Endothelial cell of umbilical vein (primary cell): ENCODE data around the gene PSMC2. TPM values are rescaled to one million over a fixed set of nuclear protein-coding genes. Genes with fewer than 3 reads are reported as not detected.

Experiments
- BruUV-seq: library from RNA; stranded (reverse); fragments of 400-500 nt; replicated peaks from 2 replicates; lab custom pipeline; 2021; lab: Mats Ljungman, UMichigan
- CTCF ChIA-PET: fragments of 300-600, 350-600 bp; sonication (Branson Sonifier 250); formaldehyde crosslinking; loops from one replicate; lab custom pipeline; 2021; ENCODE audit warnings: antibody characterized with exemption, inconsistent platforms; lab: Charles Lee
- POLR2A ChIA-PET: fragments of 300-600, 350-600 bp; sonication (Branson Sonifier 250); formaldehyde crosslinking; loops from one replicate; lab custom pipeline; 2021; ENCODE audit warnings: antibody characterized with exemption, inconsistent platforms; lab: Charles Lee
- DNase-seq: peaks from one replicate; pipeline ENCODE4 v3.0.0-alpha.2; 2011; ENCODE audit warnings: low read depth, low spot score
- FAIRE-seq: peaks from 2 replicates; lab custom pipeline; 2011; peaks lifted over from hg19 to GRCh38; lab: Jason Lieb, UNC
- H2AFZ ChIP-seq: 2 replicates; pipeline ENCODE4 v1.6.0; 2012; ENCODE audit warnings: low read depth, low read length, control low read depth, inconsistent platforms
- H3K27ac ChIP-seq: 2 replicates; pipeline ENCODE4 v1.5.1; 2011; ENCODE audit warnings: low read depth, mild to moderate bottlenecking, control low read depth, low read length, moderate library complexity; ENCODE audit not compliant: insufficient read depth
- H3K27me3 ChIP-seq, 2 experiments: 2 replicates each; pipeline versions ENCODE4 v1.6.0 to v1.6.1; 2011; ENCODE audit warnings: low read length in 2 of 2, mixed read lengths in 1 of 2; ENCODE audit not compliant: control insufficient read depth in 2 of 2, insufficient read depth in 2 of 2
- H3K36me3 ChIP-seq, 2 experiments: 2 replicates in 1 of 2; 3 replicates in 1 of 2; pipeline ENCODE4 v1.5.1; 2011; ENCODE audit warnings: low read length in 2 of 2, mild to moderate bottlenecking in 1 of 2, moderate library complexity in 1 of 2; ENCODE audit not compliant: control insufficient read depth in 2 of 2, insufficient read depth in 2 of 2; ENCODE audit errors: extremely low read depth in 1 of 2
- H3K4me1 ChIP-seq: 3 replicates; pipeline ENCODE4 v1.5.1; 2011; ENCODE audit warnings: mild to moderate bottlenecking, low read length; ENCODE audit not compliant: control insufficient read depth, insufficient read depth; ENCODE audit errors: extremely low read depth
- H3K4me2 ChIP-seq: 2 replicates; pipeline ENCODE4 v1.6.1; 2011; ENCODE audit warnings: low read length, control low read depth, mixed read lengths; ENCODE audit not compliant: insufficient read depth
- H3K4me3 ChIP-seq, 3 experiments: fragments of 200-600 bp in 1 of 3; sonication (generic), shearing (Covaris generic) in 1 of 3; replicated peaks in 1 of 3; 2 replicates each; pipeline ENCODE4 v1.5.1; 2011 to 2016; ENCODE audit warnings: control low read depth in 3 of 3, low read length in 3 of 3, mild to moderate bottlenecking in 2 of 3, inconsistent platforms in 1 of 3, low read depth in 1 of 3, moderate library complexity in 1 of 3; ENCODE audit not compliant: insufficient read depth in 1 of 3
- H3K79me2 ChIP-seq: 2 replicates; pipeline ENCODE4 v1.6.0; 2012; ENCODE audit warnings: low read length, inconsistent platforms; ENCODE audit not compliant: control insufficient read depth, insufficient read depth
- H3K9ac ChIP-seq: replicated peaks from 2 replicates; pipeline ENCODE3; 2011; ENCODE audit warnings: low read length, control low read depth; ENCODE audit not compliant: insufficient read depth; ENCODE audit errors: extremely low read depth
- H3K9me1 ChIP-seq: replicated peaks from 3 replicates; pipeline ENCODE4 v1.6.0; 2011; ENCODE audit warnings: mild to moderate bottlenecking, low read length; ENCODE audit not compliant: control insufficient read depth, insufficient read depth; ENCODE audit errors: extremely low read depth
- H3K9me3 ChIP-seq: replicated peaks from 2 replicates; pipeline ENCODE4 v1.5.1; 2012; ENCODE audit warnings: low read length, inconsistent platforms; ENCODE audit not compliant: control insufficient read depth, insufficient read depth
- H4K20me1 ChIP-seq: replicated peaks from 2 replicates; pipeline ENCODE3; 2011; ENCODE audit warnings: mild to moderate bottlenecking, low read length; ENCODE audit not compliant: control insufficient read depth, insufficient read depth; ENCODE audit errors: extremely low read depth
- CTCF ChIP-seq, 2 donors: IDR thresholded peaks; 1 replicate in 1 of 2; 2 replicates in 1 of 2; pipeline ENCODE4 v1.5.1; 2011; ENCODE audit warnings: low read length in 2 of 2, mild to moderate bottlenecking in 2 of 2, moderate library complexity in 2 of 2, control low read depth in 1 of 2, inconsistent platforms in 1 of 2, low read depth in 1 of 2; ENCODE audit not compliant: insufficient read depth in 1 of 2; ENCODE audit errors: extremely low read depth in 1 of 2
- EZH2 ChIP-seq: IDR thresholded peaks from 2 replicates; pipeline ENCODE4 v1.6.1; 2012; ENCODE audit warnings: borderline replicate concordance, low read depth, mild to moderate bottlenecking, moderate library complexity, low read length, inconsistent platforms; ENCODE audit not compliant: severe bottlenecking
- FOS ChIP-seq: IDR thresholded peaks from 2 replicates; pipeline ENCODE4 v1.6.1; 2011; ENCODE audit warnings: mild to moderate bottlenecking, low read length, moderate library complexity, borderline replicate concordance; ENCODE audit not compliant: insufficient read depth
- GATA2 ChIP-seq: IDR thresholded peaks from 2 replicates; pipeline ENCODE4 v1.7.0; 2011; ENCODE audit warnings: low read depth, mild to moderate bottlenecking, moderate library complexity, mixed read lengths, low read length; ENCODE audit not compliant: insufficient read length, insufficient read depth
- JUN ChIP-seq: IDR thresholded peaks from 2 replicates; pipeline ENCODE4 v1.6.1; 2011; ENCODE audit warnings: borderline replicate concordance, low read depth; ENCODE audit not compliant: insufficient read length, insufficient read depth
- MAX ChIP-seq: IDR thresholded peaks from 2 replicates; pipeline ENCODE4 v1.6.1; 2011; ENCODE audit not compliant: insufficient read depth, insufficient read length
- MYC ChIP-seq: IDR thresholded peaks from one replicate; pipeline ENCODE4 v1.6.1; 2011; ENCODE audit warnings: mild to moderate bottlenecking, low read depth, low read length
- POLR2A ChIP-seq: IDR thresholded peaks from 2 replicates; pipeline ENCODE4 v1.6.1; 2012; ENCODE audit warnings: low read depth, mild to moderate bottlenecking, control low read depth, low read length
- POLR2AphosphoS5 ChIP-seq: IDR thresholded peaks from 2 replicates; pipeline ENCODE4 v1.6.1; 2012; ENCODE audit warnings: low read depth, mild to moderate bottlenecking, control low read depth, low read length, moderate library complexity; ENCODE audit not compliant: insufficient read depth
- dilution Hi-C: fragments of 300-500 bp; cut with MboI; formaldehyde crosslinking; loops from one replicate; pipeline ENCODE4 v1.15.0; 2019; ENCODE audit warnings: low sequenced_read_pairs; ENCODE audit not compliant: extremely low pct_ligation_motif_present
- intact Hi-C: fragments of 100-400 bp; cut with micrococcal nuclease; formaldehyde crosslinking; loops from one replicate; pipeline ENCODE4 v1.10.0; 2022
- polyA plus RNA-seq, 4 experiments: library from polyadenylated mRNA; depleted of rRNA in 3 of 4; stranded (reverse) in 3 of 4; unstranded in 1 of 4; fragments of >200 nt; gene quantifications; 2 replicates each; pipeline versions ENCODE4 v1.2.1 to v1.2.3, GENCODE V29; 2011 to 2012; ENCODE audit warnings: missing spikeins in 1 of 4
- total RNA-seq: library from RNA; stranded (reverse); gene quantifications from 2 replicates; pipeline ENCODE4 v1.2.3, GENCODE V29; 2021

PSMC2 gene
- total and polyA plus RNA-seq, 2 donors (not counting 3 experiments of a cell fraction or from before 2014, with no cell fraction given): 109 to 147 TPM

- POLR2A ChIA-PET: no interaction called here
- CTCF ChIA-PET: interaction anchor here (1.5 kb wide), 1 partner anchor 11 kb away, joined by 3 read pairs; no protein-coding TSS in a partner anchor
These were observed 33.1 kb downstream of the PSMC2 start for GRCh38 chr7:103380395-103381191.

DNA sequence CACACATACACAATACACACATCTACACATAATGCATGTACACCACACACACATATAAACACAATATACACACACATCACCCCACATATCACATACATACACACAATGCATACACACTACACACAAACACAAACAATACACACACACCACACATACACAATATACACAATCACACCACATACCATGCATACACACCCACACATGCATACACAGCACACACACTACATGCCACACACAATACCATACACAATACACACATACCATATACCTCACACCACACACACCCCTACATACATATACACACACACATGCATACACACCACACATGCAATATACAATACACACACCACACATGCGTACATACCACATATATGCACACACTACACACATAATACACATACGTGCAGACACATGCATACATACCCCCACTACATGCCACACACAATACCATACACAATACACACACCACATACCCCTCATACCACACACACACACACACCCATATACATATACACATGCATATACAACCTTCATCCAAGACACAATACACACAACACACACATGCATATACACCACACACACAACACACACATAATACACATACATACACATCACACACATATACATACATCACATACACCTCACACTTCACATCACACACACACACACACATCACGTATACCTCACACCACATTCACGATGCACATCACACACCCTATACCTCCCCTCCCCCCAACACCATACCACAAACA is 34.0 kb downstream of the PSMC2 start:
- Histone ChIP-seq H3K4me3 (no peak overlapping the region), H3K36me3 (no peaks in the 10 kb centered on the region), H3K4me2 (no peak overlapping the region), H3K27me3 (peaks cover 7% of the 10 kb centered on the region in 2 experiments), H2AFZ (no peak overlapping the region), H4K20me1 (no peaks in the 10 kb centered on the region), H3K27ac (no peak overlapping the region), H3K79me2 (no peaks in the 10 kb centered on the region), H3K9me3 (no peaks in the 10 kb centered on the region), H3K9ac (no peak overlapping the region), H3K9me1 (no peaks in the 10 kb centered on the region), H3K4me1 (no peaks in the 10 kb centered on the region)
- intact Hi-C loops (no loop called here), dilution Hi-C loops (no loop called here)
- no peak for DNase-seq
- POLR2A ChIA-PET: no interaction called here
- no TSS peak for BruUV-seq
- FAIRE-seq: no peak
- CTCF ChIA-PET: no interaction called here
- no peak for TF ChIP-seq CTCF (IDR thresholded peaks at IDR 0.05; ENCODE audit: extremely low read depth in 1 of 2, insufficient read depth in 1 of 2, low read depth in 1 of 2, low read length in 2 of 2)
- TF ChIP-seq MAX: no peak
- TF ChIP-seq POLR2AphosphoS5: no peak
- TF ChIP-seq JUN: no peak
- no peak for TF ChIP-seq GATA2
- no peak for TF ChIP-seq MYC
- no peak for TF ChIP-seq EZH2
- TF ChIP-seq POLR2A: no peak
- no peak for TF ChIP-seq FOS

More at GRCh38 chr7:103380395-103381191, 33.1 kb downstream of the PSMC2 start:
- dilution Hi-C loops: no loop called here
- H3K9me1 ChIP-seq: no peaks in the 10 kb centered on the region
- no TSS peak for BruUV-seq
- TF ChIP-seq JUN (no peak), POLR2A (no peak), MAX (no peak), POLR2AphosphoS5 (no peak), GATA2 (no peak), EZH2 (no peak)
- no peak overlapping the region for H3K9ac ChIP-seq
- DNase-seq: no peak
- H3K27me3 ChIP-seq: peaks cover 7% of the 10 kb centered on the region in 2 experiments
- no peaks in the 10 kb centered on the region for H4K20me1 ChIP-seq
- no peak overlapping the region for H3K27ac ChIP-seq
- H3K4me1 ChIP-seq: no peaks in the 10 kb centered on the region
- H3K36me3 ChIP-seq: no peaks in the 10 kb centered on the region
- no peaks in the 10 kb centered on the region for H3K9me3 ChIP-seq
- intact Hi-C loops: no loop called here
- no peak overlapping the region for H3K4me2 ChIP-seq
- no peaks in the 10 kb centered on the region for H3K79me2 ChIP-seq
- H3K4me3 ChIP-seq: no peak overlapping the region
- H2AFZ ChIP-seq: no peak overlapping the region
- FAIRE-seq: no peak
